ENCODE measurements around the gene SLC25A27.

DNA sequence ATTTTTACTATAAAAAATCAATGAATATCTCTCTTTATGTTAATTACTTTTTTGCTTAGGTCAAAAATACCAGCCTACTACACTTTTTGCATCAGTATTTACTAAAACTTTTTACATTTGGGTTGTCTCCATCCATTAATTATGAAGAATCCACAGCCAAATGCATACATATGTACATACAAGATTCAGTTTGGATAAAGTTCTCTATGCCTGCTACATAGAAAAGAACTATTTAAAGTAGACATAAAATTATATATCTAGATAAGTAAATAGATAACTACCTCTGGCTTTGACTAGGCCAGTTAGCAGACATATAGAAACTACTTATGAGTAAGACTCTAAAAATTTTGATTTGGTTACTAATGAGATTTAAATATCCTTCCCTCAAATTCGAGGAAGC, 47.2 kb downstream of the SLC25A27 start:
- TF ChIP-seq EZH2phosphoT487 (conservative IDR thresholded peaks at IDR 0.05; ENCODE audit: low read length): no peak
- TF ChIP-seq, protein P1, sequence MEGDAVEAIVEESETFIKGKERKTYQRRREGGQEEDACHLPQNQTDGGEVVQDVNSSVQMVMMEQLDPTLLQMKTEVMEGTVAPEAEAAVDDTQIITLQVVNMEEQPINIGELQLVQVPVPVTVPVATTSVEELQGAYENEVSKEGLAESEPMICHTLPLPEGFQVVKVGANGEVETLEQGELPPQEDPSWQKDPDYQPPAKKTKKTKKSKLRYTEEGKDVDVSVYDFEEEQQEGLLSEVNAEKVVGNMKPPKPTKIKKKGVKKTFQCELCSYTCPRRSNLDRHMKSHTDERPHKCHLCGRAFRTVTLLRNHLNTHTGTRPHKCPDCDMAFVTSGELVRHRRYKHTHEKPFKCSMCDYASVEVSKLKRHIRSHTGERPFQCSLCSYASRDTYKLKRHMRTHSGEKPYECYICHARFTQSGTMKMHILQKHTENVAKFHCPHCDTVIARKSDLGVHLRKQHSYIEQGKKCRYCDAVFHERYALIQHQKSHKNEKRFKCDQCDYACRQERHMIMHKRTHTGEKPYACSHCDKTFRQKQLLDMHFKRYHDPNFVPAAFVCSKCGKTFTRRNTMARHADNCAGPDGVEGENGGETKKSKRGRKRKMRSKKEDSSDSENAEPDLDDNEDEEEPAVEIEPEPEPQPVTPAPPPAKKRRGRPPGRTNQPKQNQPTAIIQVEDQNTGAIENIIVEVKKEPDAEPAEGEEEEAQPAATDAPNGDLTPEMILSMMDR (IDR thresholded peaks at IDR 0.05; ENCODE audit: insufficient read depth, low read length, poor library complexity, severe bottlenecking): no peak

Measured in SU-DHL-6 (cell line).